Activated CD8-positive, alpha-beta memory T cell treated with anti-CD3 and anti-CD28 coated beads for 24 hours (primary cell): ENCODE measurements around the gene HS1BP3.

Source experiments
- DNase-seq: peaks from one replicate; pipeline ENCODE4 v3.0.0-alpha.2; 2020

The HS1BP3 gene, protein sequence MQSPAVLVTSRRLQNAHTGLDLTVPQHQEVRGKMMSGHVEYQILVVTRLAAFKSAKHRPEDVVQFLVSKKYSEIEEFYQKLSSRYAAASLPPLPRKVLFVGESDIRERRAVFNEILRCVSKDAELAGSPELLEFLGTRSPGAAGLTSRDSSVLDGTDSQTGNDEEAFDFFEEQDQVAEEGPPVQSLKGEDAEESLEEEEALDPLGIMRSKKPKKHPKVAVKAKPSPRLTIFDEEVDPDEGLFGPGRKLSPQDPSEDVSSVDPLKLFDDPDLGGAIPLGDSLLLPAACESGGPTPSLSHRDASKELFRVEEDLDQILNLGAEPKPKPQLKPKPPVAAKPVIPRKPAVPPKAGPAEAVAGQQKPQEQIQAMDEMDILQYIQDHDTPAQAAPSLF

DNA sequence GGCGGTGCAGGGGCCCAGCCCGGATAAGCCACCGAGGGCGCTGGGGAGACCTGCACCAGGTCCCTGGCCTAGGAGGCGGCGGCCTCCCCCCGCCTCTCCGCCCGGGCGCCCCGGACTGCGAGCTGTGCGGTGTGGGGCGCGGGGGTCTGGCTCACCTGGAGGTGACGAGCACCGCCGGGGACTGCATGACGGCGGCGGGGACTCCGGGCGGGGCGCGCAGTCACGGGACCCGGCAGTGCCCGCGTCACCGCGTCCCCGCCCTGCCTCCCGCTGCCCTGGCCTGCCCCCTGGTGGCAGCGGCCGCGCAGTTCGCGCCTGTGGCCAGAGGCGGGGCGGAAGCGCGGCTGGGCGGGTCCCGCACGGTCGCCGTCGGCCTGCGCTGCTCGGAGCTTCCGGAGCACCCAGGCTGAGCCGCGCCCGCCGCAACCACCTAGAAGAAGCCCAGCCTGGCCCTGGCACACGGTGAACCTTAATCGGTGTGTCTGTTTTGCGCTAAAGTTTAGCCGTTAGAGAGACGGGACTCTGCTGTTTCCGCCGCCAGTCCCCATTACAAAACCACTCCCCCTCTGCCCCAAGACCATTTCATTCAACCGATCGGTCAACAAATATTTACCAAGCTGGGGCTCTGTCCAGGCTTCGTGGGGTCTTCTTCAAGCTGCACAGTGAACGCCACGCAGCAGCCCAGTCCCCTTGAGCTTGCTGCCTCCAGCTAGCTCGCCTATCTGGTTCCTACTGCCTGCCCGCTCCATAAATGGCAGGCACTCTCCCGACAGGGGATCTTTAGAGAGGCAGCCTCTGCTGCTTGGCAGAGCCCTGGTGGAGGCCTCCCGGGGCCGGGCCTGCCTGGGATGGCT is at the start of gene HS1BP3:
Gene HS1BP3, minus strand, starts transcription at position 222 of the 854 bp plus-strand sequence. Its CDS starts 35 bp downstream, at position 187.
- peak; percentile 95 for DNase-seq

DNA sequence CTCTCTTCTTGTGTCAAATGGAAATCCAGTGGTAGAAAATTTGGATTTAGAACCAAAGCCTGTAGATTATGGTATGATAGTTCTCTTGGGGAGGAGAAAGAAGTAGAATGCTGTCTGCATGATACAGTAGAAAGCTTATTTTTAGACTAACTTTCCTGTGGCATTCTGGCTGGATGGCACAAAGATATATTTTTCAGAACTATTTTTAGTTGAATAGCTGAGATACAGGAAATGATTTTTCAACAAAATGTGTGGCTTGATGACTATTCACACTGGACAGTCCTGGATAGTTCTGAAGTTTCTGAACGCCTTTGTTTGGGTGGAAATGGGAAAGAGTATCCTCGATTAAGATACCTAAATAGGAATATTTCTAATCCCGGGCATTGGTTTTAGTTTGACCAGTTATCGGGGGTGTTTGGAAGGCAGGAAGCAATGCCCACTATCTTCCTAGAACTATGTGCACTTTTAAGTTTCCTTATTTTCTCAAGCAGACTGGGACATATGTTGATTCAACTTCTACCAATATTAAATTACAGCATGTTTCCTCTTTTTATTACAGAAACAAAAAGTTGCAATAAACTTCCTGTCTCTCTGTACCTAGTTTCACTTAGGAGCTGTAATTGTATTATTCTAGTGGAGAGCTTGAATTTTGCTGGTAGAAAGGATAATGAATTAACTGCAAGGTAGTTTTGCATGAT is 48.2 kb upstream of the HS1BP3 start:
- DNase-seq: no peak

DNA sequence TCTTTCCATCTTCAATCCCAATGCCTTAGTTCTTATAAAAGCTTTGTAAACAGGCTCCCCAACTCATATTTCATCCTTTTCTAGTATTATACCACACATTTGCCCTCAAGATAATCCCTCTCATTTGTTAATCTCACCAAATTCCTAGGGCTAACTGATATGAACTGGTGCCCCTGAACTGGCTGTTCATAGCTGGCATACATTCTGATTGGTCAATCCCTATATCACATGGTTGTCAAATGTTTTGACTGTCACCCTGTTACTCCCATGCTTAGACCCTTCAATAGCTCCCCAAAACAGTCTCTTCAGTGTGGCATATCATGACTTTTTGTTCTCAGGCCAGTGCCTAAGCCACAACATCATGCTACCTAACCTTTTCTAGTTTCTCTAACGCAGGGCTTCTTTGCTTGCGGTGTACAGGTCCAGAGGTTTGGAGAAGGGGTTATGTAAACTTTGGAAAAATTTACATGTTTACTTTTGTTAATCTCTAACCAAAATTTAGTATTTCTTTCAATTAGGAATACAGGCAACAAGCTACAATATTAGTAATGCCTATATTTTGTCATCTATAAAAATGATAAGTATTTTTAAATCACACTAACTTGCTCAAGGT is 46.5 kb upstream of the HS1BP3 start:
- DNase-seq: no peak

DNA sequence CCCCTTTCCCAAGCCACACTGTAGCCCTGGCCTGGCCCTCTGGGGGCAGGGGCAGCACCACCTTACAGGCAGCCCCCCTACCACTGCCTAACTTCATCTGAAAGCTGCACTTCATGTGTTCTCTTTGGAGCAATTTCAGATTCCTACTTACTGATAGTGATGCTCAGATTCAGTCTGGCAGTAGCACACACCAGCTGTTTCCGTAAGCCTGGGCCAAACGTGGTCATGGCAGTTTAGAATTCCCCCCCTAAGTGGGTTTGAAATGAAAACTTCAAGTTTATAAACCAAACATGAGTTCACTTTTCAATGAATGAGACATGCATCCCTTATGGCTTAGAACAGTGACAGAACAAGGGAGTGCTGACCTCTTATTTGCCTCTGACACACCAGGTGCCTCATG is 45.5 kb upstream of the HS1BP3 start:
- no peak for DNase-seq

DNA sequence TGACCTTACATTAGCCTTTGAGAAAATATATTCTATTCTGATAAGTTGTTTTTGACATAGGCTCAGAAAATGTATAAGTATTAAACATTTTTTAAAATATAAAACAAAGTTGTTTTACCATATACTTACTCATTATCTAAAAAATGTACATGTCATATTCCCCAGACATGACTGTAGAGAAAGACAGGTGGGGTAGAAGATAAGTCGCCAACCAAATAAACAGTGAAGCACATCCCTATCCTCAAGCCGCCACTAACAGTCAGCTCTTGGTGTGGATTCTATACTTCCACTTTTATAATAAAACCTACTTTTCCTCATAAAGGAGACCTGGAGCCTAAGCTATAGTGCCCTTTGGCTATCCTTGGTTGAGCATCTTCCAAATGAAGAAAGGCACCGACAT is 42.4 kb upstream of the HS1BP3 start:
- DNase-seq: no peak

DNA sequence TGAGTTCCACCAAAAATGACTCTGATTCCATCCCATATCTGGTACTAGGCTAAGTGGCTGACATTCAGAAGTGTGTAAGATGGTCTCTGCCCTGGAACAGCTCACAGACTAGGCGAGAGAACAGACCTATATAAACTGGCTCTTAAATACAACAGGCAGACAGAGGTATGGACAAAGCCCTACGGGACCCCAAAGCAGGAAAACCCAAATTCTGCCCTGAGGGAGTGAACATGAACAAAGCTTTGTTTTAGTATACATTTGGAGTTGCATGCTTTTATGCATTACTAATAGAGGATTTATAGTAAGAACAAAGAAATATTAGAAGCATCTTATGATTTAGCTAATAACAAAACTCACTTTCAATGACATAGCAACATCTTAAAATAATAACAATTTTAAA is 41.2 kb upstream of the HS1BP3 start:
- no peak for DNase-seq

DNA sequence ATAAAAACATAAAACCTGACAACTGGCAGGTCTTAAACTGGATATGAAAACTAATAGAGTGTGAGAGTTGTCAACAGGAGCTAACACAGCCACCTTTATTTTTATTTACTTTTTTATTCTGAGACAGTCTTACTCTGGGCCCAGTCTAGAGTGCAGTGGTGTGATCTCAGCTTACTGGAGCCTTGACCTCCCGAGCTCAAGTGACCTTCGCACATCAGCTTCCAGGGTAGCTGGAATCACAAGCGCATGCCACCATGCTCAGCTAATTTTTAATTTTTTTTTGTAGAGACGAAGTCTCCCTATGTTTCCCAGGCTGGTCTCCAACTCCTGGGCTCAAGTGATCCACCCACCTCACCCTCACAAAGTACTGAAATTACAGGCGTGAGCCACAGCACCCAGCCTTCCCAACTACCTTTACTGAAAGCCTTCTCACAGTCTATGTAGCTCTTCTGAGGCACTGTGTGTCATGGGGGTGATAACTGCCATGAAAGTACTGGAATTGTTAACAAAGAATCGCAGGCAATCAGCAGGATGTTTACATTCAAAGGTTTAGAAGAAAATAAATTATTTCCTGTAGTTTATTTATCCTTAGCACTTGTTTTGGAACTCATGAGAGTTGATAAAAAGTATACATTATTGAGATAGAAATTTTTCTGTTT is 40.3 kb upstream of the HS1BP3 start:
- DNase-seq: no peak

DNA sequence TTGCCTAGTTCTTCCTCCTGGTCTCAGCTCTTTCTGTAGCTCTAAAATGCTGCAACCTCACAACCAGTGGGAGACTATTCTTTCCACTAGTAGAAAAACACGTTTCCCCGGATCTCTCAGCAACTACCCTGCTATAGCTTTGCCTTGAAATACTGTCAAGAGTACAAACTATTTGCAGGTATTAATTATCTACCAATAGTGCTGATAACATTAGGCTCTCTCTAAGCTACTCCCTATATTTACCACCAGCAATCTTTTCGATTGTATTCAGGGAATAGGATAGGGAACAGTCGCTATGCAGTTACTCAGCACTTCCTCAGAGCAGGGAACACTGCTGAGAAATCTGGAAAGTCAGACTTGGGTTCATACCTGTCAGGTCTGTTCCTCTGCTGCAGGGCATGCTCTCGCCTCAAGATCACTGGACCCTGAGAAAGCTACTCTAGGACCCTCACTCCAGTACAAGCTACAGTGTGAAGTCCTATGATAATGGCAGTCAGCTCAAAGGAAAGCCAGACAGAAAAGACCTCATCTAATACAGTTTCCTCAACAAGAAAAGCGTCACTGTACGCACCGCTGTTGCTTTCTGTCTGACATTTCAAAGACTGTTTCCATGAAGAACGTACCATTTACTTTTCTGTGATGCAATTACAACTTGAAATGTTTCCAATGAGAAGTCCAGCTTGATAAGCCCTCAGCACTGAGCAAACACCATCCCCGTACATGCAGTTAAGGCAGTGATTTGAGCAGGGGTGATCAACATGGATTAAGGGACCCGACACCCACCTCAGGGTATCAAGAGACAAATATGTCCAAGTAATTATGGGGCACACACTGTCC is 38.7 kb upstream of the HS1BP3 start:
- DNase-seq: no peak

DNA sequence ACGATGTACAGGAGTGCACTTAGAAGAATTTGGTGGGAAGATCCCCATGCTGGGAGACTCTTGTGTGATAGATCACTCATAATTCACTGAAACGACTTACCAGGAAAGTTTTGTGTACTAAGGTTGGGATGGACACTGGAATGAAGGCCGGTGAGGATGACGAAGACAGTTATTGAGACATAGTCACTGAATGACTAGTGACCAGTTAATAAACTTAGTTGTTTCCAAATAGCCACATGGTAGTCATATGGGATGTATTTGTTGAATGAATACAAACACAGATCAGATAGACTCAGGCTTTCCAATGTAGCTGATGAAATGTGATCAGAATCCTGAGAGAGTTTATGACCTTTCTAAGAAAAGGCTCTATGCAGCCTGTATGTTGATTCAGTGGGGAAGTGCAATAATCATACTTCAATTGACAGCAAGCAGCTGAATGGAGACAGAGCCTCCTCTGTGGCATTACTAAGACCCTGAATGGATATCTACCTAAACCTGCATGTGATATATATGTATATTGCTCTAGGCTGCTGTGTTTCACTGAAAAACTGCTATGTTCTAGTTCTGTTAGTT is 36.4 kb upstream of the HS1BP3 start:
- DNase-seq: no peak

DNA sequence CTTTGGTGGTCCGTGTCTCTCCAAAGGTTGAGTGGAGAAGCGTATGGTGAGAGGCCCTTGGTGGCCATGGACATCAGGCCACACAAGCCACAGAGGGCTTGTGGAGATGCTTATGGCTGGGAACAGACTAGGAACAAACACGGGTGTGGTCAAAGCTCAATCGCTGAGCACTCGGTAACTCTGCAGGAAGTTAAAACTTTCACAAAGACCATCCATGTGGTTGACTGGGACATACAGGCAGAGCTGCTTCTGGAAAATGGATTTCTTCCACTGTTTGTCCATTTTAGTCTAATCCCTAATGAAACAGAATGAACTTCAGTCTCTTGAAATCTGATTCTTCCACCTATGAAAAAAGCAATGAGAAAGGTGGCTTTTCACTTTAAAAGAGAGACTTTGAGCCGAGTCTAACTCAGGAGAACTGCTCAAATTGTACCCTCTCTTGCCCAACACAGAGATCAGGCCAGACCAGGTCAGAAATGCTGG is 33.7 kb upstream of the HS1BP3 start:
- no peak for DNase-seq

DNA sequence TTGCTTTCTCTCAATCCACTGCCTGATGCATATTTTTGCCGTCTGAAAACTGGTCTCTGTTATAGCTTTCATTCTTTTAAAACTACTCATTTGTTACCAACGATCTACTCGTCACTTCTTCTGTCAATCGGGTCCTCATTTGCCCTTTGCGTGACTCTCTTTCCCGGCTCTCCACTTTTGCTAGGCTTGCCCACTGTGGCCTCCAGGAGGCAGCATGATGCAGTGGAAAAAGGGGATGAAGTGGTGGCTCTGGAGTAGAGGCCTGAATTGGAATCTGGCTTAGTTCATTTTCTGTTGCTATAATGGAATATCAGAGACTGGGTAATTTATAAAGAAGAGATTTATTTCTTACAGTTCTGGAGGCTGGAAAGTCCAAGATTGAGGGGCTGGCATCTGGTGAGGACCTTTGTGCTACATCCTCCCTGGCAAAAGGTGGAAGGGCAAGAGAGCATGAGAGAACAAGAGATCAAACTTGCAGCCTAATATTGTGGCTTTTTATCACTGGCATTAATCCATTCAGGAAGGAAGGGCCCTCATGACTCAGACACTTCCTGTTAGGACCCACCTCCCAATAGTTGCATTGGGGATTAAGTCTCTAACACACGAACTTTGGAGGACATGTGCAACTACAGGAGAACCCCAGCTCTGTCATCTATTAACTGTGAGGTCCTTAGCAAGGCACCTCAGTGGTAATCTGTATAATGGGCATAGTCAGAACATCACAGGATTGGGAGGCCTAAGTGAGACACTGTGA is 31.4 kb upstream of the HS1BP3 start:
- DNase-seq: no peak

DNA sequence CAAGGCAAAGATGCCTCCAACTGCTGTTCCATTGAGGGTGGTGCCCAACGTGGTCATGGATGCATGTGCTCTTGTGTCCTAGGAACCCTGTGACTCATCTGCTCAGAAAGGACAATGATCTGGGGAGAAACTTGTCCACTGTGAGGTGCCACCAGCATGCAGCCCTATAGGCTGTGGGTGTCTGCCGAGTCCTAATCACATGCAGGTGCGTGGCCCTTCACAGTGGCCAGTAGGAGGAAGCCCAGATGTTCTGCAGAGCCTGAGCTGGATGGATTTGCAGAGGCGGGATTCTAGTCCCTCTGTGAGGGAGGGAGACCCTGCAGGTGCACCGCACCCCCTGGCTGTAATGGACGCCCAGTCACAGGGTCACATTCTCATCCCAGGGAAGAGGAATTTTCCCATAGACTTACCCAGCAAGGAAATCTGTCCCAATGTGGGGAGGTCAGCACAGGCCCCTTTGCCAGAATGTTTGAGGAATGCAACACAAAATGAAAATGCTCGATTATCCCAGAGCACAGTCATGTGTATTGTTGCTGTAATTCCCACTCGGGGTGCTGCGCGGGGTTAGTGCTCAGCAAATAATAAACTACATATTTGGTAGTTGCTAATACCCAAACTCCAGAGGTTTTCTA is 30.0 kb upstream of the HS1BP3 start:
- no peak for DNase-seq

DNA sequence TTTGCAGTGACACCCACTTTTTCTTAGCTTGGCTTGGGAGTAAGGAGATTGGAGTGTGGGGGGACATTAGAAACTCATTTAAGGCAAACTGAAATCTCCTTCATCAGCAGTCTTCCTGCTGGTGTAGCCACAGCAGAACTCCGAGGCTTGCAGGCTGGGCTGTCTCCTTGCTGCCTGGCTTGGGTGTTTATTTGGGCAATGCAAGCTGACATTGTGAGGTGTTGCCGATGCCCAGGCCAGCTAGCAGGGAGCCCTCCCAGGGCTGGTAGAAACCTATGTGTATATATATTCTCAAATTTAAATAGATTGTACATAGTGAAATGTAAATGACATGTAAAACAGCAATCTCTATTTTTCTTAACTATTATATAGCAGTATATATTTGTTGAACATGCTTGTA is 27.9 kb upstream of the HS1BP3 start:
- DNase-seq: no peak

DNA sequence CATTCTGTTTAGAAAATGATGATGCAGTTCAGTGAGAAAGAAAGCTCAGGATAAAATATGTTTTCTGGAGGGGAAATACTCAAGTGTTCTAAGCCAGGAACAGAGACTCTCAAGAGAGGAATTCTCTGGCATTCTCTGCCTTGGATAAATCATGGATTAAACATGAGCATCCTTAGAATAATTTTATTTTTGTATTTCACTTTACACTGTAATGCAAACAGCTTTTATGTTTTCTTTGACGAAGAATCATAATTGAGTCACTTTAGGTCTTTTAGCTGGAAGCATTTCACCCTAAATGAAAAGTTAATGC is 27.1 kb upstream of the HS1BP3 start:
- DNase-seq: no peak

DNA sequence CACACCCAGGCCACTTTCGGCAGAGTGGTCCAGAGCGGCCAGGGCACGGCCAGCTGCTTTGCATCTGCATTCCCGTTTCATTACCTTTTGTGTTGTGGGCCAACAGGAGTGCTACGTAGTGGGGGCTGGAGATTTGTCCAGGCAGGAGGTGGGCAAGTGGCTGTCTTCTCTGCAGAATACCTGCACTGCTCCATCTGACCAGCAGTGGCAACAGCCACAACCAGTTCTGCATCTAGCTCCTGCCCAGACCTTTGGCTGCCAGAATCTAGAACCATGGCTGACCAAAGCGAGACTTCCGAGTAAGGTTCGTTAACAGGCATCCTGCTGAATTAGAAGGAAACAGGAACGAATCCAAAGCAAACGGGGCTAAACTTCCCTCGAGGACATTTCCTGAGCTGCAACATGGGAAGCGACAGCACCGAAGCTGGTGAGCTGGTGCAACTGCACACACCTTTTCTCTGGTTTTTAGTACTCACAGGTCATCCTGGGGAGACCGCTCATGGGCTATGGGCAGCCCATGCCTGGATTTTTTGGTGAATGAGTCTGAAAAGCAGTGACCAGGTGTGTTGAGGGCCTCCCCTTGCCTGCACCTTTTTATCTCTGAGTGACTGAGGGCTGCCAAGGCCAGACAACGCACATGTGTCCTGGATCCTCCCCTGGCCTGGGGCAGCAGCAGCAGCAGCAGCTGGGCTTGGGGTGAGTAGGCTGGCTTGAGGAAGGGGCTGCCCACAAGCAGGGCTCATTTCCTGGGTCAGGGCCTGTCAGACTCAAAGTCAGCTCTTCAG is 26.6 kb upstream of the HS1BP3 start:
- DNase-seq: no peak

DNA sequence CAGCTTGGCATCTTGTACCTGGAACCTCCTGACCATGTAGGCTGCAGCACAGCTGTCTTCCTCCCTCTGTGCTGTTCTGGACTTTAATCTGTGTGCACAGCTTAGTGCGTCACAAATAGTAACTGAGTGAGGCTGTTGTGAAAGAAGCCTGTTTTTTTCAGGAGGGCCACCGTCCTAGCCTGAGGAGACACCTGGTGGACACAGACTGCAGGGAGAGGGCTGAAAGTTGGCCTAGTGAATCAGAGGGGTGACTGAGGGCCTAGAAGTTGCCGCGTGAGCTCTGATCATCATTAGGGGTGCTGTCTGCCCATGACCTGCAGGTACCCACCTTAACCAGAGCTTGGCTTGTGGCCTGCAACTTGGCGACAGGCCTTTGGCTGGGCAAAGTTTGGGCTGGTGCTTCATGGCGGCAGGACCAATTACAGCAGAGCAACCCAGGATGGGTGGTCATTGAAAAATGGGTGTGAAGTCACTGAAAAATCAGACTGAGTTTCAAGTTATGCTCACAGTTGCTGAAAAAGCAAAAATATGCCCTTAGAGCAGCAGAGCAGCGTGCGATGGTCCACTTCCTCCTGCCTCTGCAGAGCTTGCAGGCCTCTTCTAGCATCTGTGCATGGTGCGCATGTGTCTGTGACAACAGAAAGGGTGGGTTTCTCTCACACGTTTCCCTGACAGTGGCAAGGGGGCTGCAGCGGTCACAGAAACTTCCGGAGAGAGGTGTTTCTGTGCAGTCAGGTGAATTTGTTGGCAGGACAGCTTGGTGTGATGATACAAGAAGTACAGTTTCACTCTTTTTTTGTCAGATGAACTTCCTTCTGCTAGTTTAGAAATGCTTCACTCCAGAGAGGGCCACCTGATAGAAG is 25.7 kb upstream of the HS1BP3 start:
- no peak for DNase-seq

DNA sequence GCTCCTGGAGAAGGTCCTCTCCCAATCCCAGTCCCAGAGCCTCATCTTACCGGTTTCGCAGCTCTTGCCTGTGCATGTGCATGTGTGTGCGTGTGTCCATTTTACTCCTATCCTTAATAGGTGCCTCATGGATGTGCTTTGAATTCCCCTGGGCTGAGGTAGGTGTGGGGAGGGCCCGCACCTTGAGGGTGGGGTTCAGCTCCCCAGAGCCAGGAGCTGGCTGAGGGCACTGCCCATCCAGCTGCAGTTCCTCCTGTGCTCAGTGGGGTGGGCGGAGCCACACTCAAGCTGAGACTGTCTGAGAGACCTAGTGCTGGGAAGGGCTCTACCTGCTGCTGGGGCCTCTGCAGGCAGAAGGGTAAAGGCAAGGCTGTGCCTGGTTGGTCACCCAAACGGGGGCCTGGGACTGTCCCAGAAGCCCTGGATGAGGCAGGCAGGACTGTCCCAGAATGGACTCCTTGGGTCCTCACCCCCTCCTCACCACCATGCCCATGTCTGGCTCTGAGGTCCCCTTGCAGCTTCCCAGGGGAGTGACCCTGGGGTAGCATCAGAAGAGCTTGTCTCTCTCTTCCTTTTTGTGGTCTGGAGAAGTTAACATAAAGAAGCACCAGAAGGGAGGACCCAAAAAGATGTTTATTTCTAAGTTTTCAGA is 24.9 kb upstream of the HS1BP3 start:
- DNase-seq: no peak
